Fibroblast of skin of right quadriceps (primary cell): Measurements from ENCODE around the gene C3orf49.

Experiments
- DNase-seq: peaks from one replicate; pipeline ENCODE4 v3.0.0-alpha.2; 2013

Gene C3orf49

DNA sequence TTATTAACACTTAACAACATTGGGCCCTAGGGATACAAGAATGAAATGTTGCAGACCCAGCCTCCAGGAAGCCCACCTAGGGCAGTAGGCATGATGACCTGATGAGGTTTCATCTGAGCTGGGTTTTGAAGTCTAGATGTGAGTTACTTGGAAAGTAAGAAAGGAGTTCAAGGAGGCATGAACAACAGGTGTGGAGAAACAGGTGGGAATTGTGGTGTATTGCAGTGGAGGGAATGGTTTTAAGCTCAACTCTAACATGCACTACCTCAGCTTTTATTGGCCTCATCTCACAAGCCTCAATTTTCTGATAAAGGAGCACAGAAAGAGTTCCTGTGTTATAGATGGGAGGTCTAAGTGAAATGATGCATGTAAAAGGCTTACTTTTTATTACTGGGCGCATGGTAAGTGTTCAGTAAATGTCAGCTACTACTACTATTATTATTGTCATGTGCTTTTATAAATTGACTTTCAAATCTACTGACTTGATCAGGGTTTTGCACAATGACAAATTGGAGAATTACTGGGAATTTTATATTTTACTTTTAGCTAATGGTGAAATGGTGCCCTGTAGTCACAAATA, 73.8 kb downstream of the C3orf49 start:
- DNase-seq = no peak

GRCh38 chr3:63895422-63896189, 76.5 kb downstream of the C3orf49 start:
- no peak for DNase-seq

DNA sequence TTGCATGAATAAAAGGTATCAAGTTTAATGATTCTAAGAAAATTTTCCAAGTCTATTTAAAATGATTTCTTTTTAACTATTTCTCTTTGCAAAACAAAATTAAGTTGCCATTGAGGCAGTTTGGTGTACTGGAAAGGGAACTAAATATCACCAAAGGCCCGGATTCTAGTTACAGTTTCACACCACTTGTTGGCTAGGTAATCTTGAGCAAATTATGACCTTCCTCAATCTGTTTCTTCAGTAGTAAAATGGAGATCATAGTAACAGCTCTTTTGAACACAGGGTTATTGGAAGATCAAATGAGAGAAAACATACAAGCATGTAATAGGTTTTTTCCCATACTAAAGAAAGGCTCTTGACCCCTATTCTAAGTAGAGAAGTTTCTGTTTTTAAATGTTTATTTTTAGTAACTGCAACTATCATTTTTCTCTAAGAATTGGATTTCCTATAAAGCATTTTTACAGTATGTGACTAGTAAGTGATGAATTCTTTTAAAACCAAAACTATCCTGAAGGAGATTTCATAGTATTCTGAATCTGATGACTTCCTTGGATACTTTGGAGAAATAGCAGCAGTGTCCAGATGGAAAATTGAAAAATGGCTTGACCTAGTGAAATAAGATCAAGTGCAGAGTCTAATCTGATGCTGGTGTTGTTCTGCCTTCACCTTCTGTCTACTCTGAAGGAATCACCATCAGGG, 77.4 kb downstream of the C3orf49 start:
- DNase-seq = peak; percentile 25
